ENCODE data around the gene HGFAC. TPM values are rescaled to one million over a fixed set of nuclear protein-coding genes. Genes with fewer than 3 reads are reported as not detected.

Gene HGFAC
- total and polyA plus RNA-seq, 2 of the 13 experiments (the other 11 are each of a cell fraction or from before 2014, with no cell fraction given): 8.5 to 63.6 TPM

GRCh38 chr4:3438847-3439180, 3.0 kb upstream of the HGFAC start:
- no peaks in the 10 kb centered on the region for H4K20me1 ChIP-seq (ENCODE audit: insufficient read depth, low read length)
- no peak overlapping the region for H3K4me3 ChIP-seq (replicated peaks in 1 of 3; ENCODE audit: insufficient read depth in 1 of 3, low read depth in 2 of 3, low read length in 3 of 3)
- no peaks in the 10 kb centered on the region; a peak in 1 of 5 replicates for H3K36me3 ChIP-seq (replicated peaks in 1 of 2; ENCODE audit: control insufficient read depth in 1 of 2, insufficient read depth in 2 of 2, low read length in 2 of 2)
- no peak overlapping the region for H3K9ac ChIP-seq (ENCODE audit: insufficient read depth, low read depth, low read length)
- no peak overlapping the region for H2AFZ ChIP-seq (ENCODE audit: low read length)
- peaks cover 53% of the 10 kb centered on the region for H3K4me1 ChIP-seq (ENCODE audit: insufficient read depth, low read length)
- FAIRE-seq: no peak
- POLR2A ChIA-PET: no interaction called here
- no peak overlapping the region for H3K27ac ChIP-seq (ENCODE audit: extremely low read length, insufficient read depth, low read length)
- in situ Hi-C loops (cut with HindIII; ENCODE audit: extremely low pct_ligation_motif_present, low pct_unique_long_range_greater_than_20kb): no loop called here
- H3K27me3 ChIP-seq (ENCODE audit: control insufficient read depth in 1 of 2, insufficient read depth in 2 of 2, low read length in 2 of 2): no peaks in the 10 kb centered on the region
- no peak overlapping the region for H3K4me2 ChIP-seq (ENCODE audit: low read depth, low read length)
- no peak for ATAC-seq
- H3K9me3 ChIP-seq (ENCODE audit: low read length): no peaks in the 10 kb centered on the region
- TF ChIP-seq EEA1 (CRISPR knock-in tag; IDR thresholded peaks at IDR 0.05; ENCODE audit: borderline replicate concordance): no peak
- TF ChIP-seq ZNF709 (CRISPR knock-in tag; IDR thresholded peaks at IDR 0.05): no peak
- TF ChIP-seq NR2F2 (IDR thresholded peaks at IDR 0.05; ENCODE audit: borderline replicate concordance, low read depth): no peak
- TF ChIP-seq, protein P1, sequence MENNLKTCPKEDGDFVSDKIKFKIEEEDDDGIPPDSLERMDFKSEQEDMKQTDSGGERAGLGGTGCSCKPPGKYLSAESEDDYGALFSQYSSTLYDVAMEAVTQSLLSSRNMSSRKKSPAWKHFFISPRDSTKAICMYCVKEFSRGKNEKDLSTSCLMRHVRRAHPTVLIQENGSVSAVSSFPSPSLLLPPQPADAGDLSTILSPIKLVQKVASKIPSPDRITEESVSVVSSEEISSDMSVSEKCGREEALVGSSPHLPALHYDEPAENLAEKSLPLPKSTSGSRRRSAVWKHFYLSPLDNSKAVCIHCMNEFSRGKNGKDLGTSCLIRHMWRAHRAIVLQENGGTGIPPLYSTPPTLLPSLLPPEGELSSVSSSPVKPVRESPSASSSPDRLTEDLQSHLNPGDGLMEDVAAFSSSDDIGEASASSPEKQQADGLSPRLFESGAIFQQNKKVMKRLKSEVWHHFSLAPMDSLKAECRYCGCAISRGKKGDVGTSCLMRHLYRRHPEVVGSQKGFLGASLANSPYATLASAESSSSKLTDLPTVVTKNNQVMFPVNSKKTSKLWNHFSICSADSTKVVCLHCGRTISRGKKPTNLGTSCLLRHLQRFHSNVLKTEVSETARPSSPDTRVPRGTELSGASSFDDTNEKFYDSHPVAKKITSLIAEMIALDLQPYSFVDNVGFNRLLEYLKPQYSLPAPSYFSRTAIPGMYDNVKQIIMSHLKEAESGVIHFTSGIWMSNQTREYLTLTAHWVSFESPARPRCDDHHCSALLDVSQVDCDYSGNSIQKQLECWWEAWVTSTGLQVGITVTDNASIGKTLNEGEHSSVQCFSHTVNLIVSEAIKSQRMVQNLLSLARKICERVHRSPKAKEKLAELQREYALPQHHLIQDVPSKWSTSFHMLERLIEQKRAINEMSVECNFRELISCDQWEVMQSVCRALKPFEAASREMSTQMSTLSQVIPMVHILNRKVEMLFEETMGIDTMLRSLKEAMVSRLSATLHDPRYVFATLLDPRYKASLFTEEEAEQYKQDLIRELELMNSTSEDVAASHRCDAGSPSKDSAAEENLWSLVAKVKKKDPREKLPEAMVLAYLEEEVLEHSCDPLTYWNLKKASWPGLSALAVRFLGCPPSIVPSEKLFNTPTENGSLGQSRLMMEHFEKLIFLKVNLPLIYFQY (CRISPR knock-in tag; IDR thresholded peaks at IDR 0.05; ENCODE audit: borderline replicate concordance): no peak
- no peak for TF ChIP-seq TBP (CRISPR knock-in tag; IDR thresholded peaks at IDR 0.05)
- no peak for TF ChIP-seq ZNF644 (CRISPR knock-in tag; IDR thresholded peaks at IDR 0.05; ENCODE audit: low read depth)
- no peak for TF ChIP-seq THAP9 (CRISPR knock-in tag; IDR thresholded peaks at IDR 0.05; ENCODE audit: borderline replicate concordance)
- TF ChIP-seq ZNF879 (CRISPR knock-in tag; IDR thresholded peaks at IDR 0.05): no peak
- intact Hi-C loops (cut with micrococcal nuclease; ENCODE audit: unreplicated experiment): no loop called here
- BruUV-seq (replicated peaks): no TSS peak
- H3K79me2 ChIP-seq (ENCODE audit: insufficient read depth, low read length): no peaks in the 10 kb centered on the region
- CTCF ChIA-PET (ENCODE audit: low intra/inter-chr PET ratio, low total read pairs): no interaction called here
- no peak for DNase-seq (ENCODE audit: low spot score)
- WGBS (ENCODE audit: low lambda C conversion rate): 73% methylated on average over 4 of the region's 10 CpGs

Measured in HepG2 (cell line).